Activated naive CD4-positive, alpha-beta T cell treated with anti-CD3 and anti-CD28 coated beads, Interleukin-2, amount 50 U/mL, for 72 hours (primary cell): Measurements from ENCODE around the gene CRELD2. TPM values are rescaled to one million over a fixed set of nuclear protein-coding genes. Genes with fewer than 3 reads are reported as not detected.
"Not testable (repeated sequence)": the region's sequence is repeated elsewhere in the genome, so short reads cannot be mapped to it uniquely, and the experiment has no call there.

Experiments
- ATAC-seq, 2 donors: fragments of 150-1000 bp; cut with Tn5 transposase; 2 replicates each; pipeline ENCODE4 v1.10.0; 2021; ENCODE audit warnings: mild to moderate bottlenecking in 2 of 2, moderate library complexity in 2 of 2
- DNase-seq, 2 donors: peaks; one replicate each; pipeline ENCODE4 v3.0.0; 2021 to 2022; ENCODE audit warnings: low spot score in 2 of 2
- H3K27ac Mint-ChIP-seq, 2 donors: one replicate each; pipeline ENCODE4 v1.8.0; 2022; ENCODE audit warnings: mild to moderate bottlenecking in 2 of 2, mixed read lengths in 2 of 2
- H3K36me3 Mint-ChIP-seq, 2 donors: one replicate each; pipeline ENCODE4 v1.8.0; 2022; ENCODE audit warnings: mixed read lengths in 2 of 2
- H3K9me3 Mint-ChIP-seq, 2 donors: one replicate each; pipeline ENCODE4 v1.8.0; 2022; ENCODE audit warnings: mixed read lengths in 2 of 2
- total RNA-seq, 2 donors: library from RNA; stranded (reverse); gene quantifications; one replicate each; pipeline ENCODE4 v1.2.3, GENCODE V29; 2022

CRELD2 gene
- total RNA-seq, 2 donors from 2014 or later = 19.1 to 31.0 TPM

GRCh38 chr22:49943771-49944398 lies 25.5 kb downstream of the CRELD2 start:
- DNase-seq = no peak
- no peak for ATAC-seq
- no peak overlapping the region for H3K27ac Mint-ChIP-seq
- peaks cover 0 to 7% of the 10 kb centered on the region in 2 donors for H3K36me3 Mint-ChIP-seq
- H3K9me3 Mint-ChIP-seq = no peaks in the 10 kb centered on the region

- H3K9me3 Mint-ChIP-seq = no peaks in the 10 kb centered on the region
- DNase-seq (no peak), ATAC-seq (peak in 1 of 2 donors; percentile 19)
- H3K36me3 Mint-ChIP-seq = peaks cover 0 to 7% of the 10 kb centered on the region in 2 donors
- H3K27ac Mint-ChIP-seq = no peak overlapping the region
Measured at GRCh38 chr22:49944399-49944891, 26.0 kb downstream of the CRELD2 start.

DNA sequence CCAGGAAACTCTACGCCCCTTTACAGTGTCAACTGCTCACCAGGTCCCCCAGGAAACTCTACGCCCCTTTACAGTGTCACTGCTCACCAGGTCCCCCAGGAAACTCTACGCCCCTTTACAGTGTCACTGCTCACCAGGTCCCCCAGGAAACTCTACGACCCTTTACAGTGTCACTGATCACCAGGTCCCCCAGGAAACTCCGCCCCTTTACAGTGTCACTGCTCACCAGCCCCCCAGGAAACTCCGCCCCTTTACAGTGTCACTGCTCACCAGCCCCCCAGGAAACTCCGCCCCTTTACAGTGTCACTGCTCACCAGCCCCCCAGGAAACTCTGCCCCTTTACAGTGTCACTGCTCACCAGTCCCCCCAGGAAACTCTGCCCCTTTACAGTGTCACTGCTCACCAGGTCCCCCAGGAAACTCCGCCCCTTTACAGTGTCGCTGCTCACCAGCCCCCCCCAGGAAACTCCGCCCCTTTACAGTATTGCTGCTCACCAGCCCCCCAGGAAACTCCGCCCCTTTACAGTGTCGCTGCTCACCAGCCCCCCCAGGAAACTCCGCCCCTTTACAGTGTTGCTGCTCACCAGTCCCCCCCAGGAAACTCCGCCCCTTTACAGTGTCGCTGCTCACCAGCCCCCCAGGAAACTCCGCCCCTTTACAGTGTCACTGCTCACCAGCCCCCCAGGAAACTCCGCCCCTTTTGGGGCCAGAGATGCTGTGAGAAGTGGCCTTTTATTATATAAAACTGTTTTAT lies 26.8 kb downstream of the CRELD2 start:
- H3K9me3 Mint-ChIP-seq, DNase-seq, H3K36me3 Mint-ChIP-seq: not testable (repeated sequence)
- H3K27ac Mint-ChIP-seq = peak overlapping the region in 1 of 2 donors; percentile 62
- ATAC-seq = peak in 1 of 2 donors; percentile 26

- Mint-ChIP-seq H3K9me3 (no peaks in the 10 kb centered on the region), H3K36me3 (no peaks in the 10 kb centered on the region), H3K27ac (no peak overlapping the region)
- ATAC-seq (no peak), DNase-seq (no peak)
Measured at GRCh38 chr22:49946612-49947295, 28.3 kb downstream of the CRELD2 start.

DNA sequence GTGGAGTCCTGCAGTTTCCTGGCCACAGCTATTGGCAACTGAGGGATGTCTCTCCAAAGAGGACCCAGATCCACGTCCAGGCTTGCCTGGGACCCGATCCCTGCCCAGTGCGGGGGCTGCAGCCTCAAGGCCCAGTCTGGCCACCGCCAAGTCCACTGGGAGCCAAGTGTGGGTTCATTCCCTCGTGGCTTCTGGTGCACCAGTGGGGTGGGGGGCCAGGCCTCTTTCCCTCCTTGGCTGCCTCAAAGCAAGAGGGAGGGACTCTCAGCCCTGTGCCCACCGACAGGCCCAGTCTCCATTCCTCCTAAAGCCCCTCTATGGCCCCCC lies 28.8 kb downstream of the CRELD2 start:
- Mint-ChIP-seq H3K27ac (no peak overlapping the region), H3K9me3 (no peaks in the 10 kb centered on the region), H3K36me3 (no peaks in the 10 kb centered on the region)
- DNase-seq = no peak
- ATAC-seq = no peak

DNA sequence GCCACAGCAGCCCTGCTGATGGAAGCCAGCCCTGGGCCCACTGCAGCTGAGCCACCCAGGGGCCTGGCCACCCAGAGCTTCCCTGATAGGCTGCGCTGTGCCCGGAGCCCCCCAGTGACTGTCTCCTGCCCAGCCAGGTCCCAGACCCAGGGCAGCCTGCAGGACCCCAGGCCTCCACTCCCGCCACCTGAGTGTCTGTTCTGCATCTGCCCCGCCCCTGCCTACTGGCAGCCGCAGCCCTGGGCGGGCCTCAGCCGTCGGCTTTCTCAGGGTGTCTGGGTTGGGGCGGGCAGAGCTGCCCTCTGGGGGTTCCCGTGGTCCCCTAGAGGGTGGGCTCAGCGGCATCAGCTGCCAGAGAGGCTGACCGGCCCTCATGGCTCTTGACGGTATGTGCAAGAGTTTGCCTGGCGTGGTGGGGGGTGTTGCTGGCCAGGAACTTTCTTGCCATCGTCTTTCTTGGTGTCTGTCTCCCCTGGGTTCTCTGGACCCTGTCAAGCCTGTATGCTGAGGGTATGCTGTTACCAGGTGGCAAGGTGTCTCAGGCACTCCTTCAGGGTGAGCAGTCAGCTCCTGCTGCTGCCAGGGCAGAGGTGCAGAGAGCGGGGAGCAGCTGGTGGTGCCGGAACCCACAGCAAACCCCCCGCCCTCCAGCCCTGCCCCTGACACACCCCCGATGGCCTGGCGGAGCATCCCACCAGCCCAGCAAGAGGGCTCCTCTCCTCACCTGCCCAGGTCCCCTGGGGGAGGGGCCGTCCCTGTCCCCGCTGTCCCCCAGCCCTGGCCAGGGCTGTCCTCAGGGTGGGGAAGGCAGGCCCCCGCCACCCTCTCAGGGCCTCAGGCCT lies 29.9 kb downstream of the CRELD2 start:
- DNase-seq (no peak), ATAC-seq (no peak)
- Mint-ChIP-seq H3K36me3 (no peaks in the 10 kb centered on the region), H3K27ac (peak overlapping the region in 1 of 2 donors; percentile 9), H3K9me3 (no peaks in the 10 kb centered on the region)

DNA sequence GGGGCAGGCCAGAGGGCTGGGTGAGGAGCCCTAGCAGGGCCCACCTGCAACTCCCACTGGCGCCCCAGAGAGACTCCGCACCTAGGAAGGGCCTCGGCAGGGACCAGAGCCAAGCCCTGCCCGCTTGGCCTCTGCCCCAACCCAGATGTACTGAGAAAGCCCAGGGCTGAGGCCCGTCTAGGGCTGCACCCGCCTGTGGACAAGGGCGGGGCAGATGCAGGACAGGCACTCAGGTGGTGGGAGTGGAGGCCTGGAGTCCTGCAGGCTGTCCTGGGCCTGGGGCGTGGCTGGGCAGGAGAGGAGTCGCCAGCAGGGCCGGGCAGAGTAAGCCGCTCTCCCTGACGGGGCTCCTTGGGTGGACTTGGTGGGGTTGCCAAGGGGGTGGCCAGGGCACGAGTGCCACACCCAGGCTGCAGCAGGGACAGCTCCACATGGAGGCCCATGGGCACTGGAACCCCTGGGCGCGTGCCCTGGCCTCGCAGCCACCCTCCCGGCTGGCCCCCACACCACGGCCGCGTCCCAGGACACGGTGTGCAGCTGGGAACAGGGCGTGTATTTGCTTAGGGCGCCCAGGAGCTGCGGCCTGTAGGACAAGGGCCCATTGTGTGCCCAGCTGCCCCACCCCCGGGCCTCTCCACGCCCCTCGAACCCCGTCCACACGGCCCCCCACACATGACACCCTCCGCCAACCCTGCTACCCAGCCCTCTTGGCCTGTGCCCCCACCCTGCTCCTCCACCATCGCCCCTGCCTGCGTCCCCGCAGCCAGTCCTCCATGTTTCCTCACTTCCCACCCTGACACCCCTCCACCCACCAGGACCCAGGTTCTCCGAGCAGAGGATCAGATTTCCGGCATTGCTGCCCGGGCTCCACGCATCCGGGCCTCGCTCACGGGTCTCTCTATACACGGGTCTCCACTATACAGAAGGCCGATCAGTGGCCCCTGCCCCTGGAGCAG lies 30.8 kb downstream of the CRELD2 start:
- Mint-ChIP-seq H3K36me3 (no peaks in the 10 kb centered on the region), H3K27ac (no peak overlapping the region), H3K9me3 (no peaks in the 10 kb centered on the region)
- DNase-seq (no peak), ATAC-seq (no peak)

GRCh38 chr22:49949914-49950292 lies 31.5 kb downstream of the CRELD2 start:
- no peak overlapping the region for H3K27ac Mint-ChIP-seq
- no peaks in the 10 kb centered on the region for H3K36me3 Mint-ChIP-seq
- no peak for ATAC-seq
- no peak for DNase-seq
- no peaks in the 10 kb centered on the region for H3K9me3 Mint-ChIP-seq

- no peak for DNase-seq
- Mint-ChIP-seq H3K27ac (no peak overlapping the region), H3K9me3 (no peaks in the 10 kb centered on the region), H3K36me3 (no peaks in the 10 kb centered on the region)
- no peak for ATAC-seq
Measured at GRCh38 chr22:49950396-49950994, 32.1 kb downstream of the CRELD2 start.

GRCh38 chr22:49951000-49951677 lies 32.7 kb downstream of the CRELD2 start:
- H3K27ac Mint-ChIP-seq = no peak overlapping the region
- DNase-seq (no peak), ATAC-seq (no peak)

DNA sequence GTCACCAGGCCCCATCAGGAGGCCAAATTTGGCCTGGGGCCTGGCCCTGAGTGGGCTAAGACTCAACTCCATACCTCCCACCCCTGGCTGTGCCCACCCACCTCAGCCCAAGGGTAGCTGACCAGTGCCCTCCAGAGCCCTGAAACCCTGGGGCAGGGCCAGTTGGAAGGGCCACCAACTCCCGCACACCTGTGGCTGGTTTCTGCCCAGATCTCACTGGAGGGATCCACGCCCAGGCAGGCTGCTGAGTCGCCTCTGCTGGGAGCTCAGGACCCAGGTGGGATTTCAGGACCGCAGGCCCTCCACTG lies 33.2 kb downstream of the CRELD2 start:
- ATAC-seq = no peak
- H3K27ac Mint-ChIP-seq = no peak overlapping the region
- no peaks in the 10 kb centered on the region for H3K36me3 Mint-ChIP-seq
- no peak for DNase-seq
- no peaks in the 10 kb centered on the region for H3K9me3 Mint-ChIP-seq

More at GRCh38 chr22:49951000-49951677, 32.7 kb downstream of the CRELD2 start:
- Mint-ChIP-seq H3K9me3 (no peaks in the 10 kb centered on the region), H3K36me3 (no peaks in the 10 kb centered on the region)

DNA sequence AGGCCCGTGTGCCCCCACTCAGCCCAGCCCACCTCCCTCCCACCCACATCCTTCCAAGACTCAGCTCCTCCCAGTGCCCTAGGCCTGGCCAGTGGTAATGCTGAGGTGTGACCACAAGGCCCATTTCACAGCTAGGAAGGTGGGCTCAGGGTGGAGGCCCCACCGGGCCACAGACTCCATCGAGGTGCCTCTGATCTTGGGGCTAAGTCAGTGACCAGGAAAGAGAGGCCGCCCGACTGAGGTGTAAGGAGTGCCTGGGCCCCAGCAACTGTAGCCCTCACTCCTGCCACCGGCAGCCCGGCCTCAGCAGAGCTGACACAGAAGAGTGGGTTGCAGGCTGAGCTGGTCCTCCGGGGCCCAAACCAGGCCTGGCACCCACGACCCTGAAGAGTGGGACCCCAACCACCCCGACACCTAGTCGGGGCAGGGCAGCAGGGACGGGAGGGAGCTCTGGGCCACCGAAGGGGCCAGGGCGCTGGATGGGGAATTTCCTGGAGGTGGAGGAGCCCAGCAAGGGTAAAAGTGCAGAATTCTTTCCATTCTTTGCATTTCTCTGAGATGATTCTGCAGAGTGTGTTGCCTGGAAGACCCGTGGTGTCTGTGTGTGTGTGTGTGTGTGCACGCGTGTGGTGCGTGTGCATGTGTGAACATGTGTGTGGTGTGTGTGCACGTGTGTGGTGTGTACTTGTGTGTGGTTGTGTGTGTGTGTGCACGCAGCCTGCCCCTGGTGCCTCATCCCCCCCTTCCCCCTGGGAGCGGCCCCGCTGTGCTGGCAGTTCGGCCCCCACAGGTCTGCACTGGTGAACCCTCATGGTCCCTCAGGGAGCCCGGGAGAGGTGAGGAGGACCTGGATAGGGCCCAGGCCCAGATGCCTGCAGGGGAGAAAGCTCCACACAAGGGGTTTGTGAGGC lies 33.8 kb downstream of the CRELD2 start:
- DNase-seq (no peak), ATAC-seq (no peak)
- no peaks in the 10 kb centered on the region for H3K36me3 Mint-ChIP-seq
- H3K9me3 Mint-ChIP-seq = no peaks in the 10 kb centered on the region
- no peak overlapping the region for H3K27ac Mint-ChIP-seq

GRCh38 chr22:49953027-49953679 lies 34.7 kb downstream of the CRELD2 start:
- Mint-ChIP-seq H3K27ac (no peak overlapping the region), H3K36me3 (no peaks in the 10 kb centered on the region), H3K9me3 (no peaks in the 10 kb centered on the region)
- DNase-seq (no peak), ATAC-seq (no peak)
